ENCODE data around the gene RNF141.

GRCh38 chr11:10550503-10551289 lies 9.7 kb upstream of the RNF141 start:
- TF ChIP-seq EZH2 (IDR thresholded peaks at IDR 0.05; ENCODE audit: insufficient read depth, poor library complexity, severe bottlenecking) (no peak), EZH2phosphoT487 (IDR thresholded peaks at IDR 0.05; ENCODE audit: insufficient read depth, low read depth) (no peak)

All from GM23248 (cell line).